ENCODE results near the gene MDP1.

The MDP1 gene

GRCh38 chr14:24197056-24197450, 18.8 kb downstream of the MDP1 start:
- ATAC-seq = no peak

- ATAC-seq = no peak
These were observed 19.5 kb downstream of the MDP1 start for GRCh38 chr14:24196071-24197055.

- ATAC-seq = peak; percentile 93 to 97
These were observed 20.4 kb downstream of the MDP1 start, which contains the start of gene TM9SF1 for GRCh38 chr14:24195186-24196070. Gene TM9SF1, minus strand, starts transcription at chr14:24195441. Its CDS starts 422 bp downstream, at chr14:24195019.

GRCh38 chr14:24194873-24195185, 21.0 kb downstream of the MDP1 start:
- no peak for ATAC-seq

- ATAC-seq = no peak
These were observed 21.5 kb downstream of the MDP1 start for GRCh38 chr14:24194186-24194872.

- no peak for ATAC-seq
These were observed 22.9 kb downstream of the MDP1 start for GRCh38 chr14:24192933-24193332.

GRCh38 chr14:24190416-24190815, 25.4 kb downstream of the MDP1 start:
- ATAC-seq = no peak

GRCh38 chr14:24189460-24189859, 26.4 kb downstream of the MDP1 start:
- ATAC-seq = no peak

GRCh38 chr14:24189059-24189375, 26.8 kb downstream of the MDP1 start:
- ATAC-seq = no peak

- ATAC-seq = peak; percentile 93 to 94
These were observed 27.4 kb downstream of the MDP1 start, which contains the start of gene IPO4 for GRCh38 chr14:24188251-24189058. Gene IPO4, minus strand, starts transcription at chr14:24188816. Its CDS starts 29 bp downstream, at chr14:24188787.

- ATAC-seq = no peak
These were observed 28.3 kb downstream of the MDP1 start for GRCh38 chr14:24187539-24187915.

- no peak for ATAC-seq
These were observed 28.9 kb downstream of the MDP1 start for GRCh38 chr14:24186831-24187538.

- no peak for ATAC-seq
These were observed 30.1 kb downstream of the MDP1 start for GRCh38 chr14:24185741-24186140.

- no peak for ATAC-seq
These were observed 30.8 kb downstream of the MDP1 start for GRCh38 chr14:24185026-24185425.

GRCh38 chr14:24184104-24184970, 31.5 kb downstream of the MDP1 start:
- no peak for ATAC-seq

- ATAC-seq = no peak
These were observed 32.8 kb downstream of the MDP1 start for GRCh38 chr14:24183014-24183481.

- ATAC-seq = no peak
These were observed 33.6 kb downstream of the MDP1 start for GRCh38 chr14:24182110-24182882.

- no peak for ATAC-seq
These were observed 34.3 kb downstream of the MDP1 start for GRCh38 chr14:24181371-24182077.
